ENCODE results near the gene CAMK1D.

CAMK1D gene

DNA sequence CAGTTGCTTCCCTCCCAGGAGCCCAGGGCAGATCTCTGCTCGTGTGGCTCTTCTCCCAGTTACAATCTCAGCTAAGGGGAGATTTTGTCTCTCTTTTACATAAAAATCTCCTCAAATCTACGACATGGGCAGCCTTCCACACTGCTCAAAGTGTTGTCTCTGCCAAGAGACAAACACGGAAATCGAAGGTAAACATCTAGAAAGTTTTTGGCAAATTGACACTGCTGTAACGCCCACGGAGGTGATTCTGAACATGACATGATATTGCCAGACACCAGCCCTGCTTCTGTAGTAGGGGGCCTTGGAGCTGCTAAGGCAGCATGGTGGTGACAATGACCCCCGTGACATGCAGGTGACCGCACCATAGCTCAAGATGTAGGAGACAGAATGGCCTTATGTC is 523.8 kb downstream of the CAMK1D start:
- DNase-seq = no peak

DNA sequence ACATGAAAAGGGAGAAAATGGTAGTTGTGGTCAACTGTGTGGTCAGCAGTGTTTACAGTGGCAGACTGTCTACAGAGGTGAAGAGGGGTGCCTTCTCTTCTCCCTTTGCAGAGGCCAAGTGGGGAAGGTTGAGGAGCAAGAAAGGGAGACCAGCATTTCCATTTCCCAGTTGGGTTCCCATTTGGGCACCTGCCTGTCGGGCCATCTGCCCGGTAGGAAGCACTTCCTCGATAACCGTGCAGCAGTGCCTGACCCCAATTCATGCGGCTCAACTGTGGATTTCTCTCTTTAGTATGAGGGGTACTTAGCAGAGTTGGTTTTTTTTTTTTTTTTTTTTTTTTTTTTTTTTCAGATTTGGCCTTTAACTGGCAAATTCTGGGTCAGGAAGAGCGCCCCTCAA is 525.2 kb downstream of the CAMK1D start:
- DNase-seq = no peak

- DNase-seq = no peak
These were observed 525.8 kb downstream of the CAMK1D start for GRCh38 chr10:12875100-12875499.

DNA sequence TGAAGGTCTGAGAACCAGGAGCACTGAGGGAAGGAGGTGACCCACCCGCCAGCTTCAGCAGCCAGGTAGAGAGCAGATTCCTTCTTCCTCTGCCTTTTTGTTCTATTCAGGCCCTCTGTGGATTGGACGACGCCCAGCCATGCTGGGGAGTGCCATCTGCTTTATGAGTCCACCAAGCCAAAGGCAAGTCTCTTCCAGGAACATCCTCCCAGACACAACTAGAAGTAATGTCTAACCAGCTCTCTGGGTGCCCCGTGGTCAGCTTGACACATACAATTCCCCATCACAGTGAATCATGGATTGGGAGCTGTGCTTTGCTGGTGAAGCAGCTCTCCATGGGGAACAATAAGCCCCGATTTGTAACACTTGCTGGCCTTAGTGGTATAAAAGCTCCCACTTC is 526.9 kb downstream of the CAMK1D start:
- no peak for DNase-seq

DNA sequence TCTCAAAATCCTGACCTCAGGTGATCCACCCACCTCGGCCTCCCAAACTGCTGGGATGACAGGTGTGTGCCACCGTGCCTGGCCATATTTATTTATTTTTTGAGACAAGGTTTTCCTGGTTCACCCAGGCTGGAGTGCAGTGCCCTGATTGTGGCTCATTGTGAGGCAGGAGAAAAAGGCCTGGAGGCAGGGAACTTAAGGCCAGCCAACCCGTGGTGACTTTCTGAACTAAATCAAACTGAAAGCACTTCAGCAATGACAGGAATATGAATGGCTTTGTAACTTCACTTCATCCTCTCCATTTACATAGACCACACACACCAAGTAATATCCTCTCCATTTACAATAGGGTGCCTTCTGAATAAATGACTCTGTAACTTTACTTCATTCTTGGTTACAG is 527.8 kb downstream of the CAMK1D start:
- no peak for DNase-seq

GRCh38 chr10:12880423-12880822 is 531.1 kb downstream of the CAMK1D start:
- no peak for DNase-seq

DNA sequence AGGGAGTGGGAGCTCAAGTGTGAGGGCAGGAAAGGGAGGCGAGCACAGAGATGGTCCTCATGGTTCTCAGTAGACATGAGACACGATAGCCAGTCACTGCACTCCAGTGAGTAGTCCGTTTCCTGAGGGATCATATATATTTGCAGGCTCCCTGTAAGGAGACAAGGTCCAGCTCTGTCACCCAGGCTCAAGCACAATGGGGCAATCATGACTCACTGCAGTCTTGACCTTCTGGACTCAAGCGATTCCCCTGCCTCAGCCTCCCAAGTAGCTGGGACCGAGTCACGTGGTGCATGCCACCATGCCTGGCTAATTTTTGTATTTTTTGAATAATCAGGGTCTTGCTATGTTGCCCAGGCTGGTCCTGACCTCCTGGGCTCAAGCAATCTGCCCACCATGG is 535.5 kb downstream of the CAMK1D start:
- DNase-seq = no peak

All from right forelimb (tissue), 1 donor.